Measurements from ENCODE around the gene LGALS1. TPM values are rescaled to one million over a fixed set of nuclear protein-coding genes. Genes with fewer than 3 reads are reported as not detected.

The LGALS1 gene
- total and polyA plus RNA-seq, 3 donors from 2014 or later, result 466 to 960 (median 681) TPM

- peak overlapping the region; percentile 88 to 92 for H3K27ac ChIP-seq
- no peaks in the 10 kb centered on the region for H3K9me3 ChIP-seq
- intact Hi-C loops (cut with DNase I; ENCODE audit: low total_unique reads), result no loop called here
- WGBS, 2 donors, result 52 to 56% methylated on average over 15 of the region's 15 CpGs
- peaks cover 39% of the 10 kb centered on the region for H3K4me1 ChIP-seq
- peak overlapping the region; percentile 57 to 69 for H3K4me3 ChIP-seq
- TF ChIP-seq POLR2A (IDR thresholded peaks at IDR 0.05) (no peak), CTCF (IDR thresholded peaks at IDR 0.05) (no peak)
- H3K36me3 ChIP-seq (ENCODE audit: low read depth, missing control alignments), result no peaks in the 10 kb centered on the region
- DNase-seq, result no peak
- no peaks in the 10 kb centered on the region for H3K27me3 ChIP-seq
Measured at GRCh38 chr22:37677493-37677974, 2.1 kb downstream of the LGALS1 start.

GRCh38 chr22:37678372-37678771, 2.9 kb downstream of the LGALS1 start:
- H3K4me3 ChIP-seq, result no peak overlapping the region
- peaks cover 39% of the 10 kb centered on the region for H3K4me1 ChIP-seq

DNA sequence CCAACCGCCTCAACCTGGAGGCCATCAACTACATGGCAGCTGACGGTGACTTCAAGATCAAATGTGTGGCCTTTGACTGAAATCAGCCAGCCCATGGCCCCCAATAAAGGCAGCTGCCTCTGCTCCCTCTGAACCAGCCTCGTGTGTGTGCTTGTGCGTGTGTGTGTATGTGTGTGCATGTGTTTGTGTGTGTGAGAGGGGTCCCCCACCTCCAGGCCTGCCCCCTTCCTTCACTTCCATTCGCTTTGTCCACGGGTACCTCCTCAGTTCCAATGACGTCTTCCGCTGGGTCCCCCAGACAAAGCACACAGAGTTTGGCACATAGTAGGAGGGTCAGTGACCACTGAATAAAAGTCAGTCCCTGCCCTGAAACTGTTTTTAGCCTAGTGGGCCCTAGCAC, 4.2 kb downstream of the LGALS1 start:
- TF ChIP-seq CTCF (IDR thresholded peaks at IDR 0.05) (no peak), POLR2A (IDR thresholded peaks at IDR 0.05) (no peak)
- Histone ChIP-seq H3K4me3 (no peak overlapping the region), H3K4me1 (peaks cover 31% of the 10 kb centered on the region), H3K27me3 (no peaks in the 10 kb centered on the region), H3K9me3 (no peaks in the 10 kb centered on the region), H3K36me3 (ENCODE audit: low read depth, missing control alignments) (no peaks in the 10 kb centered on the region), H3K27ac (no peak overlapping the region)
- intact Hi-C loops (cut with DNase I; ENCODE audit: low total_unique reads), result no loop called here
- DNase-seq, result no peak
- WGBS, 2 donors, result 79 to 84% methylated on average over 8 of the region's 8 CpGs

More at GRCh38 chr22:37678372-37678771, 2.9 kb downstream of the LGALS1 start:
- H3K36me3 ChIP-seq (ENCODE audit: low read depth, missing control alignments), result no peaks in the 10 kb centered on the region
- H3K9me3 ChIP-seq, result no peaks in the 10 kb centered on the region
- TF ChIP-seq POLR2A (IDR thresholded peaks at IDR 0.05) (no peak), CTCF (IDR thresholded peaks at IDR 0.05) (no peak)
- no peaks in the 10 kb centered on the region for H3K27me3 ChIP-seq
- WGBS, 2 donors, result 53 to 63% methylated on average over 12 to 18 of the region's 18 CpGs
- no peak for DNase-seq
- intact Hi-C loops (cut with DNase I; ENCODE audit: low total_unique reads), result no loop called here
- no peak overlapping the region for H3K27ac ChIP-seq

- H3K27me3 ChIP-seq, result no peaks in the 10 kb centered on the region
- 63 to 75% methylated on average over 7 of the region's 7 CpGs for WGBS, 2 donors
- no peaks in the 10 kb centered on the region for H3K36me3 ChIP-seq (ENCODE audit: low read depth, missing control alignments)
- H3K27ac ChIP-seq, result no peak overlapping the region
- TF ChIP-seq POLR2A (IDR thresholded peaks at IDR 0.05), result no peak
- TF ChIP-seq CTCF (IDR thresholded peaks at IDR 0.05), result no peak
- H3K4me3 ChIP-seq, result no peak overlapping the region
- no peaks in the 10 kb centered on the region for H3K9me3 ChIP-seq
- H3K4me1 ChIP-seq, result peaks cover 25% of the 10 kb centered on the region
- intact Hi-C loops (cut with DNase I; ENCODE audit: low total_unique reads), result no loop called here
- no peak for DNase-seq
Measured at GRCh38 chr22:37680191-37680851, 4.9 kb downstream of the LGALS1 start.

DNA sequence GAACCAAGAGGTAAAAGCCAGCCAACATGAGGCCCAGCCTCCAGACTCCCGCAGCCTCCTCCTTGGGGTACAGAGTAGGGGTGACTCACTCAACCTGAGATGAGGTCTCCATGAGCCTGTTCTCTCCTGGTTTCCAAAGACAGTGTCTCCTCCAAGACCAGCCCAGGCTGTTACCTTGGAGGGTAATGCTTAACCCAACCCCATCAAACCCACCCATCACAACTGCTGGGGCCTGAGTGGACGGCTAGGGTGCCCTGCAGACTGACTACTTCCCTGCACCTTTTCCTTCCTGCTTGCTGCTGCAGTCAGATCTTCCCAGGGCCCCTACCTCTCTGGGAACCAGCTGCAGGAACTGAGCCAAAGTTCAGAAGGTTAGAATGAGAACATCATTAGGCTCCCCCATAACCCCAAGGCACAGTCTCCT, 5.6 kb downstream of the LGALS1 start:
- no peak overlapping the region for H3K27ac ChIP-seq
- H3K4me3 ChIP-seq, result no peak overlapping the region
- intact Hi-C loops (cut with DNase I; ENCODE audit: low total_unique reads), result no loop called here
- no peaks in the 10 kb centered on the region for H3K36me3 ChIP-seq (ENCODE audit: low read depth, missing control alignments)
- TF ChIP-seq POLR2A (IDR thresholded peaks at IDR 0.05) (no peak), CTCF (IDR thresholded peaks at IDR 0.05) (no peak)
- WGBS, 2 donors, result 67 to 72% methylated on average over 1 to 2 of the region's 2 CpGs
- H3K4me1 ChIP-seq, result peaks cover 25% of the 10 kb centered on the region
- H3K27me3 ChIP-seq, result no peaks in the 10 kb centered on the region
- no peak for DNase-seq
- H3K9me3 ChIP-seq, result no peaks in the 10 kb centered on the region

Data from testis (tissue), 3 donors.